ENCODE data around the gene COL4A2.
"Not testable (repeated sequence)": the region's sequence is repeated elsewhere in the genome, so short reads cannot be mapped to it uniquely, and the experiment has no call there.

COL4A2 gene

GRCh38 chr13:110496281-110496680, 189.2 kb downstream of the COL4A2 start:
- DNase-seq (ENCODE audit: low read depth), result no peak
- TF ChIP-seq, protein P1, sequence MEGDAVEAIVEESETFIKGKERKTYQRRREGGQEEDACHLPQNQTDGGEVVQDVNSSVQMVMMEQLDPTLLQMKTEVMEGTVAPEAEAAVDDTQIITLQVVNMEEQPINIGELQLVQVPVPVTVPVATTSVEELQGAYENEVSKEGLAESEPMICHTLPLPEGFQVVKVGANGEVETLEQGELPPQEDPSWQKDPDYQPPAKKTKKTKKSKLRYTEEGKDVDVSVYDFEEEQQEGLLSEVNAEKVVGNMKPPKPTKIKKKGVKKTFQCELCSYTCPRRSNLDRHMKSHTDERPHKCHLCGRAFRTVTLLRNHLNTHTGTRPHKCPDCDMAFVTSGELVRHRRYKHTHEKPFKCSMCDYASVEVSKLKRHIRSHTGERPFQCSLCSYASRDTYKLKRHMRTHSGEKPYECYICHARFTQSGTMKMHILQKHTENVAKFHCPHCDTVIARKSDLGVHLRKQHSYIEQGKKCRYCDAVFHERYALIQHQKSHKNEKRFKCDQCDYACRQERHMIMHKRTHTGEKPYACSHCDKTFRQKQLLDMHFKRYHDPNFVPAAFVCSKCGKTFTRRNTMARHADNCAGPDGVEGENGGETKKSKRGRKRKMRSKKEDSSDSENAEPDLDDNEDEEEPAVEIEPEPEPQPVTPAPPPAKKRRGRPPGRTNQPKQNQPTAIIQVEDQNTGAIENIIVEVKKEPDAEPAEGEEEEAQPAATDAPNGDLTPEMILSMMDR (IDR thresholded peaks at IDR 0.05; ENCODE audit: insufficient read depth, low read depth, low read length, missing control alignments), result no peak
- no peak overlapping the region for H3K4me3 ChIP-seq (ENCODE audit: low read depth, low read length)

DNA sequence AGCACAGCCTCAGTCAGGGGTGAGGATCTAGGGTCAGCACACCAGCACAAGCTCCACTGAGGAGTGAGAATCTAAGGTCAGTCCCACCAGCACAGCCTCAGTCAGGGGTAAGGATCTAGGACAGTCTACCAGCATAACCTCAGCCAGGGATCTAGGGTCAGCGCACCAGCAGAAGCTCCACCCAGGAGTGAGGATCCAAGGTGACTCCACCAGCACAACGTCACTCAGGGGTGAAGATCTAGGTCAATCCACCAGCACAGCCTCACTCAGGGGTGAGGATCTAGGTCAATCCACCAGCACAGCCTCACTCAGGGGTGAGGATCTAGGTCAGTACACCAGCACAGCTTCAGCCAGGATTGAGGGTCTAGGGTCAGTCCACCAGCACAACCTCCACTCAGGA, 189.9 kb downstream of the COL4A2 start:
- DNase-seq (ENCODE audit: low read depth), result no peak
- H3K4me3 ChIP-seq (ENCODE audit: low read depth, low read length), result no peak overlapping the region
- TF ChIP-seq, protein P1 (IDR thresholded peaks at IDR 0.05; ENCODE audit: insufficient read depth, low read depth, low read length, missing control alignments), result no peak

- H3K4me3 ChIP-seq (ENCODE audit: low read depth, low read length); DNase-seq (ENCODE audit: low read depth): not testable (repeated sequence)
These were observed 190.8 kb downstream of the COL4A2 start for GRCh38 chr13:110497896-110498295.

GRCh38 chr13:110498327-110498726, 191.2 kb downstream of the COL4A2 start:
- H3K4me3 ChIP-seq (ENCODE audit: low read depth, low read length), result no peak overlapping the region
- DNase-seq (ENCODE audit: low read depth), result no peak
- TF ChIP-seq, protein P1 (IDR thresholded peaks at IDR 0.05; ENCODE audit: insufficient read depth, low read depth, low read length, missing control alignments), result no peak

- TF ChIP-seq, protein P1 (IDR thresholded peaks at IDR 0.05; ENCODE audit: insufficient read depth, low read depth, low read length, missing control alignments), result no peak
- DNase-seq (ENCODE audit: low read depth), result no peak
- no peak overlapping the region for H3K4me3 ChIP-seq (ENCODE audit: low read depth, low read length)
These were observed 191.7 kb downstream of the COL4A2 start for GRCh38 chr13:110498765-110499164.

DNA sequence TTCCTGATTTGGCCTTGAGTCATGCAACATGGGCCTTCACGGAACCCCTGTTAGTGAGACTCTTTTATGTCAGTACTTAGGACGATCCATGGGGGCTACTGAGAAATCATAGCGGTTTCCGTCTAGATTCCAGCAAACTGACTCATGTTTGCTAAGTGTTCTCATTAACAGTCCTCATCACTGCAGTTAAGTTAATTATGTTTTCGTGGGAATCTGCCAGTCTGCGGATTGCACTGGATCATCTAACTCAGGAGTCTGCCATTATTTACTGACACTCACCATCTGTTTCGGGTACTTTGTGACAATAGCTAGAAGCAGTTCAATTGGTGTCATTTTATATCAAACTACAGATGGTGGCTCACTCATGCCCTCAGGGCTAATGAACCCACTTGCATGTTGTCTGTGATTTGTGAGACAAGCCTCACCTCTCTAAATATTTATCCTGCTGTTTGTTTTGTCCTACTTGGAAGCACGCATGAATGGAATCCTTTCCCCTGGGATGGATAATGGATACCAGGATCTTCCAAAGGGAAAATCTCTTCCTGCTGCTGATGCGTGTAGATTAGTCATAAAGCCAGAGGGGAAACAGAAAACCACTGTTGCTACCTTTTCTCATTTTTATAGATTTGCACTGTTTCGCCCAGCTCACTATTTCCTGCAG, 192.7 kb downstream of the COL4A2 start:
- TF ChIP-seq, protein P1 (IDR thresholded peaks at IDR 0.05; ENCODE audit: insufficient read depth, low read depth, low read length, missing control alignments), result no peak
- no peak for DNase-seq (ENCODE audit: low read depth)
- H3K4me3 ChIP-seq (ENCODE audit: low read depth, low read length), result no peak overlapping the region

GRCh38 chr13:110500341-110500740, 193.3 kb downstream of the COL4A2 start:
- no peak overlapping the region for H3K4me3 ChIP-seq (ENCODE audit: low read depth, low read length)
- TF ChIP-seq, protein P1 (IDR thresholded peaks at IDR 0.05; ENCODE audit: insufficient read depth, low read depth, low read length, missing control alignments), result no peak

More at GRCh38 chr13:110500341-110500740, 193.3 kb downstream of the COL4A2 start:
- DNase-seq (ENCODE audit: low read depth), result no peak
